Measurements from ENCODE around the gene SATB1. TPM values are rescaled to one million over a fixed set of nuclear protein-coding genes. Genes with fewer than 3 reads are reported as not detected.
"Not testable (repeated sequence)": the region's sequence is repeated elsewhere in the genome, so short reads cannot be mapped to it uniquely, and the experiment has no call there.

SATB1 gene
- 44.9 TPM for polyA plus RNA-seq (ENCODE audit: insufficient read length)

DNA sequence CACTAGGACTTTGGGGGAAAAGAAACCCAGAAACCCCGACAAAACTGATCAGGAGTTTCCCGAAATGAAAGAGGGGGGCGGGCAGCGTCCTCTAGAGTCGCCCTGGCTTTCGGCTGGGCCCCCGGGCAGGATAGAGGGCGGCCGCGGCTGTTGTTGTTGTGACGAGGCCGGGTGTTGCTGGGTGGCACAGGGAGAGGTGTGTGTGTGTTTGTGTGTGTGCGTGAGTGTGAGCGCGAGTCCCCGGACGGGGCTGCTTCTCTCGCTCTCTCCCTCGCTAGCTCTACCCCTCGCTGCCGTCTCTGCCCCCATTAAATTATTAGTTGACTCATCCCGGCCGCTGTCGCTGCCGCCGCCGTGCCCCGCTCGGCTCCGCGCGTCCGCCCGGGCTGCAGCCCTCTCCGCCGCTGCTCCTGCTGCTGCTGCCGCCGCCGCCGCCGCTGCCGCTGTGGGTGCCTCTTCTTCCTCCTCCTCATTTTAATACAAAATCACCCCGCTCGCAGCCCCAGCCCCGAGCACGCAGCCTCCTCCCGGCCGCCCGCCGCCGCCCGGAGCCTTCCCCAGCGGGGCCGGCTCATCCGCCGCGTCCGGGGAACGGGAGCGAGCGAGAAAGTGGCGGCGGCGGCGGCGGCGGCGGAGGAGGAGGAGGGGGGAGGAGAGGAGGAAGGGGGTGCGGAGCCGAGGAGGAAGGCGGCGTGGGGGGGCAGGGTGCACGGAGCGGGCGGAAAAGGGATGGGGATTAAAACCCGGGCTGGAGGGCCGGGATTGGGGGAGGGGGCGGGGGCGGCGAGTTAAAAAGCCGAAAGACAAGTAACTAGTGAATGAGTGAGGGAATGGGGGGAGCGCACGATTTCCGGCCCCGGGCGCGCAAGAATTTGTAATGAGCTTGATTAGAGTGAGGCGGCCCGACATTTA, at the start of gene SATB1:
SATB1 (minus strand) TSS at position 611 of the 912 bp plus-strand sequence. CDS start 4,372 bp downstream, outside the sequence.
- DNase-seq (ENCODE audit: low read depth), result no peak

DNA sequence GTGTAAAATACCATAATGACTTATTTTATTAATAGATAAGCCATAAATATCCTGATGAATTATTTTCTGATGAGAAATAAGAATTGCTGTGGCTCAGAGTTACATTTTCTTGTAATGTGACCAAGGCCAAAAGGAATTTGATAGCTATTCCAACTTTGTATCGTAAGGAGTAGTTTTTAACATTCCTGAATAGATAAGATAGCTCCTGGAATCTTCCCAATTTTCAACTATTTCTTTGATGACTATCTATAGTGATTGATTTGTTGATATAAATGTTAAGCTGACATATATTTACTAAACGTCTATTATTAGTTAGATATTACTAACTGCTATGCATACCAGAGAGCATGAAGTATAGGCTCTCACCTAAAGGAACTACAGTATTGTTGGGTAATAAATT, 49.1 kb upstream of the SATB1 start:
- no peak for DNase-seq (ENCODE audit: low read depth)

DNA sequence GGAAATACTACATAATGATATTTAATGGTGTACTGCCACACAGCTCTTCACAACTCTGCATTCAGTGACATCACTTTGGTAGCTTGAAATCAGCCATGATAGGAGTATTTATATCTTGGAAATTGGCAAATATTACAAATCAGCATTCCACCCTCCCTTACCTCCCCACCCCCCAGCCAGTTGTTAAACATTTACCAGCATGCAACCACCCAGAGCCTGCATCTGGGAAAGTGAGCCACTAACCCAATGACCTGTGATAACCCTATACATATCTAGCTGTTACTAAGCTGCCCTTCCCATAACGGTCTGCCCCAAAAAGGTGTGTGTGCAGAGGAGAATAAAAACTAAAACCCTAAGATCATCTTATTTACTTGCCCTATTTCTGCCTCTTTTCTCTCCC, 44.6 kb upstream of the SATB1 start:
- no peak for DNase-seq (ENCODE audit: low read depth)

DNA sequence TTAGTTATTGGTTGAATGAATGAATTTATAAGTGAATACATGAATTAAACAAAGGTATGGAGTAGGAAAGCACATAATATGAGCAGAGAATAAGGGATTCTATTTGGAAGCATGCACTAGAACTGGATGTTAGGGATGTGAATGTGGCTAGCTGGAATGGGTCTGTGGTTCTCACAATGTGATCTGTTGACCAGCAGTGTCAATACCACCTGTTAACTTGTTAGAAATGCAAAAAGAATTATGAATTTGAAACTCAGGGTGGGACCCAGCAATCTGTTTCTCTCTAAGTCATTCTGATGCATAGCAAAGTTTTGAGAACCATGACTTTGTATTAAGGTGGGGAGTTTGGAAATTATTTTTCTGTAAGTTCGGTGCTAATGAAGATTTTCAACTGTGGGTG, 41.0 kb upstream of the SATB1 start:
- no peak for DNase-seq (ENCODE audit: low read depth)

DNA sequence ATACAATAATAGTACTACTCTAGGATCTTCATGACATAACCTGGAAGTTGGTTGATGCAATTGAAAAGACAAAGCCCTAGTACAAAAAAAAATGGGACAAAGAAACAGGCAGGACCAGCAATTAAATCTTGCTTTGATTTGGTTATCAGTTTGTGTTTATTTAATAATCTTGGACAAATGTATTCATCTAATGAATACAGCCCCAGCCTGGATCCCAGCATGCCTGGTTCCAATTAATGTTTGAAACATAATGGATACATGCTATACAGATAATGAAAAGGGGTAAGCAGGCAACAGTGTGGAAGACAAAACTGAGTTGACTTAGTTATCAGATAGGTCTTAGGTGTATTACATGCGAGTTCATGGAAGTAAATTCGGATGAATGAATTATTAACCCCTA, 29.6 kb upstream of the SATB1 start:
- DNase-seq (ENCODE audit: low read depth), result no peak

DNA sequence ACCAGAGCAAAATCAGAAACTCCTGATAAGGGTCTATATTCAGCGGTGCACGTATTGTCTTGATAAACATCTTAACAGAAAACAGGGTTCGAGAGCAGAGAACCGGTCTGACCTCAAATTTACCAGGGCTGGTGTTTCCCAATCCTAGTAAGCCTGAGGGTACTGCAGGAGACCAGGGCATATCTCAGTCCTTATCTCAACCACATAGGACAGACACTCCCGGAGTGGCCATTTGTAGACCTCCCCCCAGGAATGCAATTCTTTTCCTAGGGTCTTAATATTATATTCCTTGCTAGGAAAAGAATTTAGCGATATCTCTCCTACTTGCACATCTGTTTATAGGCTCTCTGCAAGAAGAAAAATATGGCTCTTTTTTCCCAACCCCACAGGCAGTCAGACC, 24.5 kb upstream of the SATB1 start:
- not testable (repeated sequence) for DNase-seq (ENCODE audit: low read depth)

DNA sequence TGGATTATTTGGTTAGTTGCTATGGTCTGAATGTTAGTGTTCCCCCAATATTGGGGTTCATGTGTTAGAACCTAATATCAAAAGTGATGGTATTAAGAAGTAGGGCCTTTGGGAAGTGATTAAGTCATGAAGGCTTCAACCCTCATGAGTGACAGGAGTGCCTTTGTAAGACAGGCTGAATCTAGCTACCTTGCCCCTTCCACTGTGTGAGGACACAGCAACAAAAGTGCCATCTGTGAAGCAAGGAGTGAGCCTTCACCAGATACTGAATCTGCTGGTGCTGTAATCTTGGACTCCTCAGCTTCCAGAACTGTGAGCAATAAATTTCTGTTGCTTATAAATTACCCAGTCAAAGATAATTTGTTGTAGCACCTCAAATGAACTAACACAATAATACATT, 22.6 kb upstream of the SATB1 start:
- no peak for DNase-seq (ENCODE audit: low read depth)

DNA sequence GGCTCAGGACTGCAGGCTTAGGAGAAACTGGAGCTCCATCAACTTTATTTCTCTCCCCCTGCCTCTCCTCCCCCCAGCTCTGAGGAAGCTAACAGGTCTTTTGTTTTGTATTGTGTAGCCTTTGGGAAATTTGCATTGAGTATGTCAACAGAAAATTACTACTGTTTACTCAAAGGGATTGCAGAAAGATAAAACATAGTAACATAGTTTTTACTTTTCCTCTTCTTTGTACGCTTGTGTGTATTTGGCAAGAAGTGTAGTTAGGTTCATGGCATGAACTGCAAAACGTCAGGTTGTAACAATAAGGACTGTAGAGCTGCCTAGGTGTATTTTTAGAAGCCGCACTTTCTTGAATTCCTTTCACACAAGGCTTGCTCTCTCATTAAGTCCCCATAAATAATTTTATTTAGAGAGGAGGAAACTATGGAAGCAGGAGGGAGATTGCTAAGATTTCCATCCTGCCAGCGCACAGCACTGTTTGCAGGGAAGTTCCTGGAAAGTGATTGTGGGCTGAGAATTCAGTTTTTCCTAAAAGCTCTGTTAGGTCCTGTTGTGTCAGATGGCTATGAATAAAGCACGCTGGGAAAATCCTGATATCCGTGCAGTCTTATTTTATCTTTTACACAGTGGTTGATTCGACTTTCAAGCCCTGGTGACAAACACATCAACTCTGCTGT, 21.1 kb upstream of the SATB1 start:
- no peak for DNase-seq (ENCODE audit: low read depth)

DNA sequence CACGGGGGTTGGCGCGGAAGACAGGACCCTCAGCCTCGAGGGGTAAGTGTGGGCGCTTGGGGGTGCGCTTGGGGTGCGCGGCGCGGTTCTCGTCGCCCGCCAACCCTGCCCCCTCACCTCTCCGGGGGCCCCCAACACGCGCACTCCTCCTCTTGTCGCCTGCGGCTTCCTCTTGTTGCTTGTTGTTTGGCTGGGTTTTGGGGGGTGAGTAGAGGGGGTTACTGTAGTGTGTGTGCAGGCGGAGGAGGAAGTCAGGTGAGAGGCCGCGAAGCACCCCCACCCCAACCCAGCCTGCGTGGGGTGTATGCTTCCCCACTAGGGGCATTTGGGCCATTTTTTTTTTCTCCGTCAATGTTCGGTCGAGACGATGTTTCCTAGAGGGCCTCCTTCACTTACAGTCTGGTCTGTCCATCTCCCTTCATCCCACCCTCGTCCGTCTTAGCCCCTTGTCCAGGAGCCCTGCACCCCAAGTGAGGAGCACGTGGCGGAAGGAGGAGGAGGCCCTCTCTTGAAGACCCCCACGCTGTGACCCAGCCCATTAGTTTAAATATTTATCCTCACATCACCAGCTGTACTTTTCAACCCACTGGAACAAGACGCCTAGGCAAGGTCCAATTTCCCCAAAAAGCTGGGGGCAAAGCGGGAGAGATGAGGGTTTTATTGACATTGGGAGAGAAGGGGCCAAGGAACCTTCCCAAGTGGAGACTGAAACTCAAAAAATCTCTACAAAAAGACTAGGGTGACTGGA, 20.4 kb upstream of the SATB1 start:
- no peak for DNase-seq (ENCODE audit: low read depth)

DNA sequence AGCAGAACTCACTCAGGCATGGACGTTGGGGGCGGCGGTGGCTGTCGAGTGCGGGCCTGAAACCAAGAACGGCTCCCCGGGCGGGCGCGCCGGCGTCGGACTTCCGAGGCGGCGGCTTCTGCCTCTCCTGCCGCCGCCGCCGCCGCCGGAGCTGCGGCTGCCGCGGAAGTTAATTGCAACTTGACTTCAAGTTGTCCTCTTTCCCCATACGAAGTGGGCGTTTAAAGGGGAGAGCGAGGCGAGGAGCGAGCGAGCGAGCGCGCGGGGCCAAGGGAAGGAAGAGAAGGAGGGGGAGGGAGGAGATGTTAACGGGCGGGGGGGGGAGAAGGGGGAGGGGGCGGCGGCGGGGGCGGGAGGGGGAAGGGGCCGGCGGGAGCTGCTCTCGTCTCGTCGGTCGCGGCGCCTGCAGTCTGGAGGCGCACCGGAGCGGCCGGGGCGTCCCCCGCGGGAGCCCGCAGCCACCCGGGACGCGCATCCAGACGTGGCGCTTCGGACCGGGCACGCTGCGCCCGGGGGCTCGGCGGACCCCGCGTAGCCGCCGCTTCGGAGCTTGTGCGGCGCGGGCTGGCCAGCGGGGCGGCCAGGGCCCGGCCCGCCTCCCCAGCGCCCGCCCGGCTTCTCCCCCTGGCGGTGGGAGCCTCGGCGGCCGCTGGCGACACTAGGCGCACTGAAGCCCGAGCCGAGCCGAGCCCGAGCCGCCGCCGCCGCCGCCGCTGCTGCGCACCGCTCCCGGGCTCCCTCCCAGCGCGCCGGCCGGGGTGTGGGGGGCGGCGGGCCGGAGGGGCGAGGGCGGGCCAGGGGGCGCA, 19.7 kb upstream of the SATB1 start:
- no peak for DNase-seq (ENCODE audit: low read depth)

DNA sequence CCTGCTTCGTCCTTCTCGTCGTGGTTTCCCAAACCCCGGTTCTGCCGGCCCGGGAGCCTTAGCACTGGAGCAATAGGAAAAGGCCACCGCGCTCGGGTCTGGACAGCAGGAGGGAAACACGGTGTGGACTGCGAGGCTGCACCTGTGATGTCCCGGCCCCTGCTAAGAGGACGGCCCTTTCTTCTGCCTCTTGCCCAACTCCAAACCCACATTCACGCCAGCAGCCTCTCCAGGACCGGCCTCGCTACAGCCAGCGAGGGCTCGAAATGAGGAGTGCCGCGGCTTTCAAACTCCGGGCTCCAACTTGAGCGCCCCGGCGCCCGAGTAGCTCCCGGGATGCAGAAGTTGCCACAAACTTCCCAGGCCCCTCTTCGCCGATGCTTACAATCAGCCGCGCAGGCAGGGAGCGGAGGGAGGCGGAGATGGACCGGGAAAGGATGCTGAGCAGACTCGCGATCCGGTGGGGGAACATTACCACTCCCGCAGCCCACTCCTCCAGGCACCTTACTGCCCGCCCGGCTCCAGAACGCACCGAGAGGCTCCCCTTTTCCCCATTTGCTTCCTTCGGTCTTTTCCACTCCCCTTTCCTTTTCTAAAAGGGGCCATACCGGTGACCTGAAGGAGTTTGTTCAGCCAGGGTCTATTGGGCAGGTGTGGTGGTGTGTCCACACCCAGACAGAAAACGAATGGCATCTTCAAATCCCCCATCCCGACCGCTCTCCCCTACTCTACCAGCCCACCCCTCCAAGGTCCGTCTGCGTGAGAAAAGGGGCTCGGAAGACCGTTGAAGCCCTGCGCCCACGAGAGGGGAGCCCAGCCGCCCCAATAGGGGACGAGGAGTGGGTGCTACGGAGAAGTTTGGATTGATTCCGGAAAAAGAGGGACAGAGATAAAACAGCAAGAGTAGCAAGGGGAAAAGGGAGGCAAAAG, 18.8 kb upstream of the SATB1 start:
- no peak for DNase-seq (ENCODE audit: low read depth)

DNA sequence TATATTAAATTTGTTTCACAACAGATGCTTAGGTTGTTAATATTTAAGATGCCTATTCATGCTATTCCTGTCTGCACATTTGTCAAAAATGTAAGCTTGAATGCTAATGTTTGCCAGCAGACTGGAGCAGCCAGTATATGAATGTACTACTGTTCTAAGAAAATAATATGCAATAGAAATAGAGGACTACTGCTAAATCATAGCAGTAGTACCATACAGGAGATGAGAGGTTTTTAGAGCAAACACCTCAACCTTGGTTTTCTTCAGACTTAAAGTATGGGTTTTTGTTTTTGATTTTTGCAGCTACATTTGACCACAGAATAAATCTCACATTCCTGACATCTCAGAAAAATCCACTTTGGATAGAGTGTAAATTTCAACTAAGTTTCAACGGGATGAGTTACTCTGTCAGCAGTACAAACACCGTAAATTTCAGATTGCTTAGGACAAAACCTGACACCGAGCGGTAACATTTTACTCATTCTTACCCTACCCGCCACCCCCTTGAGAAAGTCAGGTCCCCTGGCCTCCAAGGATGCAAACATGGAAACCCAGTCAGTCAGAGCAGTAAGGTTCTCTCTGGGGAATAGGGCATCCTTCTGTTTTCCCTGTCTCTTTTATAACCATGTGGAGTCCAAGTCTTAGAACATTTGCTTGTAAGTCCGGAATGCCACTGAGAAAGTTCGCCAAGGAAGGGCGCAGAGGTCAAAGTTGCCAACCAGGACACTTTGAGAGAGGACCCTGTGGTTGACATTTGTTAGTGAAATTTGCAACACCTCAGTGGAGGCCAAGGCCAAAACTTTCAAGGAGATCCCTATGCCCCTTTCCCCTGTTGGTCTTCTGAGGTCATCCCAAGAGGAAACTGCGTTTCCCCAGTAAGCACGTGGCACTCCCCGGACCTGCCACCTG, 17.9 kb upstream of the SATB1 start:
- DNase-seq (ENCODE audit: low read depth), result no peak

DNA sequence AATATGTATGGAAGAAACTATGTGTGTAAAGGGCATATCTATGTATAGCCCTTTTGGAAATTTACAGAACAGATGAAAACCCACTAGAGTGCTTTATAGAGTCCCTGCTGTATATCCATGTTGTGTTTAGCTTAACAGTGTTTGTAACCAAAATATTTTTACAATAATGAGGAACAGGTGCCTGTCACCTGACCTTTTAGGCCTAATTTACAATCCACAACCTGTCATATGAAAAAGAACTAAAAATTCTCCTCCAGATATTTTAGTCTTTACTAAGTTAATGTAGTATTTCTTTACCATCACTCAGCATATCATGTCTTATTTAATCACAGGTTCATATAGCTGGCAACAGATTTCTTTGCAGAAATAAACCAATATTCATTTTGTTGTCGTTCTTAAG, 16.4 kb upstream of the SATB1 start:
- DNase-seq (ENCODE audit: low read depth), result no peak

DNA sequence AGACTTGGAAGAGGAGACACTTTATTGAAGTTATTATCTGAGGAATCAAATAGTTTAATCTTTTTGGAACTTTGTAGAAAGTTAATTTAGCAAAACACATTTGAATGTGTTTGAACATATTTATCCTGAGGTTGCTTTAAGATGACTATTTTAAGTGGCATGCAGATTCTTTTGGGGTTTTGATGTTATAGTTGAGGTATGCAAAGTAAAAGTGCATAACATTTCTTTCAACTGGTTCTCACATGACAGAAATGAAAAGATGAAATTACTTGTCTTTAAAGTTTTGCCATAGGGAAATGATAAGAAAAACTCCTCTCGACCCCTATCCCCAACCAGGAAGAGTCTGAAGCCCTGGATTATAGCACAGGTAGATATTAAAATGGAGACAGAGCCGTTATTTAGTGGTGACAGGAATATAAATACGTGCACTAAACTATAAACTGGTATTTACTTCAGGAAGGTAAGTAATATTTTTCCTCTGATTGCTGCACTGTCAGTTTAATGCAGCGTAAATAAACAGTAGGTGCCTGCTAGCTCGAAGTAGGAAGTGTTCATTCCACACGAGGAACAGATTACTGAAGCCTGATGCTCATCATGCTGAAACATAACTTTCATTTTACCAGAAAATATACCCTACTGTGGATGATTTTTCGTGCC, 15.1 kb upstream of the SATB1 start:
- DNase-seq (ENCODE audit: low read depth), result no peak

DNA sequence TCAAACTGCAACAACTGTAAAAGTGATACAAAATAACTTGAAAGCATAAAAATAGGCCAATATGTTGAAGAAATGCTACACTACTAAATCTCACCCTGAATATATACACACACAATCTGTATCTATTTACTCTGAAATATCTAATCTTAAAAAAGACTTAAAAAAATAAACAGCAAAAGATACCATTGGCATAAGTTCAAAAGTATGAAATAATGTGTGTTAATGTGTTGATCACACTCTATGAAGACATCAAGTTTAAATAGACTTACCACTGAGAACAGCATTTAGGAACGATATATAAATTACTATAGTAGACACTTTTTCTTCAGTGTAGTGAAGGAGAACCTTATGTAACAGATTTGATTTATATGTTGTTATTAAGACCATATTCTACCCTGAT, 14.1 kb upstream of the SATB1 start:
- no peak for DNase-seq (ENCODE audit: low read depth)

DNA sequence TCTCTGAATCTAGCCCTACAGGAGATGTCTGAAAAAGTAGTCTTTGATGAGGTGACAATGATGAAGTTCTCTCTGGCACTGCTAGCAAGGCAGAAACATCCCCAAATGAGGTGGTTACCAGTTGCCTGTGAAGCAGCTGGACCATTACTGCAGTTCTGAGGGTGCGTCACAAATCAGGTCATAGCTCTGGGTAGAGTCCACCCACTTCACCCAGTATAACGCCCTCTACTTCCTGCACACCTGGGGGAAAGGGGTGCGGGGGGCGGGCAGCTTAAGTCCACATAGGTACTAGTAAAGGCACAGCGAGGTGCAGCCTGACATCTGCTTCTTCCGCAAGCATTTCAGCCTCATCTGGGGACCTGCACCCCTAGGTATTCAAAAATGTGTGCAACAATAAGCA, 13.4 kb upstream of the SATB1 start:
- DNase-seq (ENCODE audit: low read depth), result no peak

DNA sequence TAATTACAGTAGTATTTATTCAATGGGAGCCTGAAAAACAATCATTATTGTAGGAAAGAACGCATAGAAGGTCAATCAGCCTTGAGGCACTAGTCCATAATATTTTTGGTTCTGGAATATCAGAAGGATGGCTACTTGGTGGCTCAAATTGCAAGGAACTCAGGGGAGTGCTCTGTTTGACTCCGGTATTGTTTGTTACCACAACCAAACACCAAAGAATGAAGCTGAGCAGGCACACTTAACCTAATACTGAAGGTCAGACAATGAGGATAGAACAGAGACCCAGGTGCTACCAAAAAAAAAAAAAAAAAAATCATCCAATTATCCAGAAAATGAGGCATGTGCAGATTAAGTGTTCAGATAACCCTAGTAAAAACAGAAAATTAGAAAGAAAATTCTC, 11.1 kb upstream of the SATB1 start:
- DNase-seq (ENCODE audit: low read depth), result no peak

DNA sequence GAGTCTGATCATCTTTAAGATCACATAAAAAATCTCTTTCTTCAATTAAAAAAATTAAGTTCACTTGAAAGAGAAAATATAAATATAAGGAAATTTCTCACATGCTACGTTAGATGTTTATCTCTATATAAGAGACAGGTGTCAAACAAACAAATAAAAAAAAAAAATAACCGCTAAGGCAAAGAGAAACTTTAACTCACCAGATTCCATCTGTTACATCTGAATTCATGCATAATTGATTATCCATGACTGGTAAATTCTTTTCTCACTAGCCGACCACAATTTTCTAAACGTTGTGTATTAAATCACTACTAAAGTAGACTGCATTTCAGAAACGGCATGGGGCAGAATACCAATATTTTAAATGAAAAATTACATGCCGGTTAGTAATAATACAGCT, 9.6 kb upstream of the SATB1 start:
- DNase-seq (ENCODE audit: low read depth), result no peak

DNA sequence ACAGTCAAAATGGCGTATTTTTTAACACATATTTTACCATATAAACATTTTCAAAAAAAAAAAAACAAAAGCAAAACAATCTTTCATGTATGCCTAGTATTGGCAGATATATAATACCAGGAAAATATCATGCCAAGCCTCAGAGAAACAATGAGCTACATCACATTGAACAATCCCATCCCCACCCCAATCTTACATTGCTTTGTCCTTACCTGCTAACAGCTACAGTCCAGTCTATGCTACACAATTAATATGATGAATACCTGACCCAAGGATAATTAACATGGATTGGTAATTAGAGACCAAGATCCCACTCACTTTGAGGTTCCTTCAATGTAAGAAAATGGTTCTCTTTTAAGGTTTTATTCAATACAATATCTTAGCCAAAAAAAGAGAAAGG, 7.6 kb upstream of the SATB1 start:
- no peak for DNase-seq (ENCODE audit: low read depth)

Data from forelimb muscle (tissue), 1 donor.